Epithelial cell of prostate (primary cell): ENCODE data around the gene ATG9B.

ENCODE experiments used
- DNase-seq: peaks from one replicate; pipeline ENCODE4 v3.0.0-alpha.2; 2011; ENCODE audit warnings: low read depth, low spot score
- H3K27ac ChIP-seq: fragments of 450-650 bp; 2 replicates; pipeline ENCODE4 v1.5.1; 2017; ENCODE audit warnings: mild to moderate bottlenecking

ATG9B gene

DNA sequence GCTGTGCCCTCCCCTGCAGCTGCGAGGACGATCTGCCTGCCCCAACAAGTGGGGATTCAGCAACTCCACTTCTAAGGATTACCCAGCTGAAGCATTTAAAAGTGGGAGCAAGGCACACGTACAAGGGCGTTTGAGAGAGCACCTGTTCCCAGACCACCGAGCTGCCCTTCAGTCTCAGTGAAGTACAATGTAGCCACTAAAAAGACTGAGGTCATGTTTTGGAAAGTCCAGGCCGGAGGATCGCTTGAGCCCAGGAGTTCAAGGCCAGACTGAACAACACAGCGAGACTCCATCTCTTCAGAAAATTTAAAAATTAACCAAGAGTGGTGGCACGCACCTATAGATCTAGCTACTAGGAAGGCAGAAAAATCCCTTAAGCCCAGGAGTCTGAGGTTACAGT is 18.7 kb downstream of the ATG9B start:
- no peak for DNase-seq
- no peak overlapping the region for H3K27ac ChIP-seq

DNA sequence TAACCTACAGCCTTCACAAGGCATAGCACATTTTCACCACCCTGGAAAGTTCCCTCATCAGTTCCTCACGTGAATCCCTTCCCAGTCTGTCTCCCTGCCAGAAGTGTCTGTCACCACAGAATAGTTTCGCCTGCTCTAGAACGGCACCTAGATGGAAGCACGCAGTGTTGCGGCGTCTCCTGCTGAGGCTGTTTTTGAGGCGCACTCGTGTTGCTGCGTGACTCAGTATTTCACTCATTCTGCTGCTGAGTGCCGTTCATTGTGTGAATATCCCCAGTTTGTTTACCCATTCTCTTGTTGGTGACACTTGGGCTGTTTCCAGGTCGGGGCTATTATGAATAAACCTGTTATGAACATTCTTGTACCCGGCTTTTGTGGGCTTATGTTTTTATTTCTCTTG is 20.7 kb downstream of the ATG9B start:
- no peak overlapping the region for H3K27ac ChIP-seq
- no peak for DNase-seq

DNA sequence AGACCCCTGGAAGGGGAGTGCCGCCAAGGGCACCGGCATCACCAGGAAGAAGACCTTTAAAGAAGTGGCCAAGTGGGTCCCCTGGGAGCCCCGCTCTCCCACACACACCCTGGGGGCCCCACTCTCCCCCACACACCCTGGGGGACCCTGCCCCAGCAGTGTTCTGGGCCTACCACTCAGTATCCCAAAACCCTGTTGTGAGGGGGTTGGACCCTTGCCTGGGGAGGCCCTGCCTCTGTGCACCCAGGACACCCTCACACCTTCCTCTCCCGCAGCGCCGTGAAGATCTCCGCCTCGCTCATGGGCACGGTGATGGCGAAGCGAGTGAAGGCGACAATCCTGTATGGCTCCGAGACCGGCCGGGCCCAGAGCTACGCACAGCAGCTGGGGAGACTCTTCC is 22.7 kb downstream of the ATG9B start:
- no peak overlapping the region for H3K27ac ChIP-seq
- no peak for DNase-seq

DNA sequence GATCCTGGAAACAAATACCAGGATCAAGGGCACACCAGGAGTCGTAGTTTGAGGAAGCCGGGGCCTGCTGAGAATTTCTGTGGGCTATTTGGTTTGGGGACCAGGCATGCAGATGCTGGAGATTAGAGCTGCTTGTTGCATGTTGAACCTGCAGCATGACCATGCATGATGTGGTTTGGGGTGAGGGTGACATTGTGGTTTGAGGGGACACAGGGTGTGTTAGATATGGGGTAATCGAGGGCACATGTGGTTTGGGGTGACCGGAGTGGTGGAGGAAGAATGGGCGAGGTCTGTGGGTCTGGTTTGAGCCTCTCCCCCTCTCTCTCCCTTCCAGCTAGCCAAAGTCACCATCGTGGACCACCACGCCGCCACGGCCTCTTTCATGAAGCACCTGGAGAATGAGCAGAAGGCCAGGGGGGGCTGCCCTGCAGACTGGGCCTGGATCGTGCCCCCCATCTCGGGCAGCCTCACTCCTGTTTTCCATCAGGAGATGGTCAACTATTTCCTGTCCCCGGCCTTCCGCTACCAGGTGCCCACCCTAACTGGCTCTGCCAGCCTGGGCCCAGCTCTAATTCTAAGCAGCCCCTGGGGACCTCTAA is 23.3 kb downstream of the ATG9B start:
- no peak overlapping the region for H3K27ac ChIP-seq
- DNase-seq, result no peak

DNA sequence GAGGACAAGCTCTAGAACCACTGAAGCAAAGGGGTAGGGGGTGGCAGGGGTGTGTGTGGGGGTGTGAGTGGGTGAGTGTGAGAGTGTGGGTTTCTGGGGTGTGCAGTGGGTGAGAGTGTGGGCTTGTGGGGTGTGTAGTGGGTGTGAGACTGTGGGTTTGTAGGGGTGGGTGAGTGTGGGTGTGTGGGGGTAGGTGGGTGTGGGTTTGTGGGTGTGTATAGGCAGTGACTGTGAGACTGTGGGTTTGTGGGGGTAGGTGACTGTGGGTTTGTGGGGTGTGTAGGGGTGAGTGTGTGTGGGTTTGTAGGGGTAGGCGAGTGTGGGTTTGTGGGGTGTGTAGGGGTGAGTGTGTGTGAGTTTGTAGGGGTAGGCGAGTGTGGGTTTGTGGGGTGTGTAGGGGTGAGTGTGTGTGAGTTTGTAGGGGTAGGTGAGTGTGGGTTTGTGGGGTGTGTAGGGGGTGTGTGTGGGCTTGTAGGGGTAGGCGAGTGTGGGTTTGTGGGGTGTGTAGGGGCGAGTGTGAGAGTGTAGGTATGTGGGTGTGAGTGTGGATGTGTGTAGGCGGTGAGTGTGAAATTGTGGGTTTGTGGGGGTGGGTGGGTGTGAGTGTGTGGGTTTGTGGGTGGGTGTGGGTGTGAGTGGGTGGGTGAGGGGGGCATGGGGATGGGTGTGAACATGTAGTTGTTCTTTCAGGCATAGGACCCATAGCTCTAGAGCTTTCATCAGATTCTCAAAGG is 24.6 kb downstream of the ATG9B start:
- DNase-seq, result no peak
- no peak overlapping the region for H3K27ac ChIP-seq

DNA sequence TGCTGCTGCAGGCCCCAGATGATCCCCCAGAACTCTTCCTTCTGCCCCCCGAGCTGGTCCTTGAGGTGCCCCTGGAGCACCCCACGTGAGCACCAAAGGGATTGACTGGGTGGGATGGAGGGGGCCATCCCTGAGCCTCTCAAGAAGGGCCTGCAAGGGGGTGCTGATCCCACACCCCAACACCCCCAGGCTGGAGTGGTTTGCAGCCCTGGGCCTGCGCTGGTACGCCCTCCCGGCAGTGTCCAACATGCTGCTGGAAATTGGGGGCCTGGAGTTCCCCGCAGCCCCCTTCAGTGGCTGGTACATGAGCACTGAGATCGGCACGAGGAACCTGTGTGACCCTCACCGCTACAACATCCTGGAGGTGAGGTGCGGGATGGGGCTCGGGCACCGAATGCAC is 25.3 kb downstream of the ATG9B start:
- no peak overlapping the region for H3K27ac ChIP-seq

DNA sequence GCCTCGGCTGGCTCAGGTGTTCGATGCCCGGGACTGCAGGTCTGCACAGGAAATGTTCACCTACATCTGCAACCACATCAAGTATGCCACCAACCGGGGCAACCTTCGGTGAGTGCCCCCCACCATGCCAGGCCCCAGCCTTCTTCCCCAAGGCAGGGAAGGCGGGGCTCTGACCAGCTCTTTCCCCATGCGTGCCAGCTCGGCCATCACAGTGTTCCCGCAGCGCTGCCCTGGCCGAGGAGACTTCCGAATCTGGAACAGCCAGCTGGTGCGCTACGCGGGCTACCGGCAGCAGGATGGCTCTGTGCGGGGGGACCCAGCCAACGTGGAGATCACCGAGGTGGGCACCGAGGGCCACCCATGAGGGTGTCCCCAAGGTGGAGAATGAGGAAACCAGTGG is 26.0 kb downstream of the ATG9B start:
- H3K27ac ChIP-seq, result no peak overlapping the region
- no peak for DNase-seq

More for the DNA sequence above, 25.3 kb downstream of the ATG9B start:
- no peak for DNase-seq

DNA sequence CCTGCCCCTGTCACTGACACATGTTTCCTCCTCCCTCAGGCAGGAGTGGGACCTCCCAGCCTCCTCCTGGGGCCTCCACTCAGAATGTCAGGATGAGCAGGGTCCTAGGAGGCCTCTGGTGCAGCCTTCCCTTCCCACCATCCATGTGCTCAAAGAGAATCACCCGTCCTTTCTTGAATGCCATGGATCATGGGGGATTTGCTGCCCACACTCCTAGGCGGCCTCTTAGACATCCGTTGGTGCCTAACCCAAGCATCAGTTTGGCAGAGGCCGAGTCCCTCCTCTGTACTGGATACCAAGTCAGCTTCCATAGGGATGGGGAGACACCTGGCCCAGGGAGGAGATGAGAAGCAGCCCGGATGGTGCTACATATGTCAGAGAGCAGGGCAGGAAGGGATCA is 26.5 kb downstream of the ATG9B start:
- no peak for DNase-seq
- H3K27ac ChIP-seq, result no peak overlapping the region

DNA sequence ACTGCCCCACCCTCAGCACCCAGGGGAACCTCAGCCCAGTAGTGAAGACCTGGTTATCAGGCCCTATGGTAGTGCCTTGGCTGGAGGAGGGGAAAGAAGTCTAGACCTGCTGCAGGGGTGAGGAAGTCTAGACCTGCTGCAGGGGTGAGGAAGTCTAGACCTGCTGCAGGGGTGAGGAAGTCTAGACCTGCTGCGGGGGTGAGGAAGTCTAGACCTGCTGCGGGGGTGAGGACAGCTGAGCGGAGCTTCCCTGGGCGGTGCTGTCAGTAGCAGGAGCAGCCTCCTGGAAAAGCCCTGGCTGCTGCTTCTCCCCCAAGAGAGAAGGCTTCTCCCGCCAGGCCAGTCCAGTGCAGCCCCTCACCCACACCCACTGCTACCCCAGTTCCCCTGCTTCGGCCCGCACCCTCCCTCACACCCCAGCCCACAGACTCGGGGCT is 27.2 kb downstream of the ATG9B start:
- H3K27ac ChIP-seq, result no peak overlapping the region
- no peak for DNase-seq

DNA sequence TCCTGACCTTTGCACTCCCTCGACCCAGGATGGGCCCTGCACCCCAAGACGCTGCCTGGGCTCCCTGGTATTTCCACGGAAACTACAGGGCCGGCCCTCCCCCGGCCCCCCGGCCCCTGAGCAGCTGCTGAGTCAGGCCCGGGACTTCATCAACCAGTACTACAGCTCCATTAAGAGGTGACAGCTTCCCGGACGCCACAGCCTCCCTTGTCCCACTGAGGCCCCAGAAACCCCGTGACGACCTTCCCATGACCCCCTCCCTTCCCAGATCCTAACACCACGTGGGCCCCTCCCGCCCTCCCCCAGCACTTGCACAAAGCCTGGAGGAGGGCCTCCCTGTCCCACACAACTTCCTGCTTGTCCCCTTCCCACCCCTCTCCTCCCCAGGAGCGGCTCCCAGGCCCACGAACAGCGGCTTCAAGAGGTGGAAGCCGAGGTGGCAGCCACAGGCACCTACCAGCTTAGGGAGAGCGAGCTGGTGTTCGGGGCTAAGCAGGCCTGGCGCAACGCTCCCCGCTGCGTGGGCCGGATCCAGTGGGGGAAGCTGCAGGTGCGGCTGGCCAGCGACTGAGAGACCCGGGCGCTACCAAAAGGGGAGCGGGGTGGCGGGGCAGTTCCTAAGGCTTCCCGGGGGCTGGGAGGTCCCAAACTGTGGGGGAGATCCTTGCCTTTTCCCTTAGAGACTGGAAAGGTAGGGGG is 27.8 kb downstream of the ATG9B start:
- H3K27ac ChIP-seq, result no peak overlapping the region
- DNase-seq, result no peak

DNA sequence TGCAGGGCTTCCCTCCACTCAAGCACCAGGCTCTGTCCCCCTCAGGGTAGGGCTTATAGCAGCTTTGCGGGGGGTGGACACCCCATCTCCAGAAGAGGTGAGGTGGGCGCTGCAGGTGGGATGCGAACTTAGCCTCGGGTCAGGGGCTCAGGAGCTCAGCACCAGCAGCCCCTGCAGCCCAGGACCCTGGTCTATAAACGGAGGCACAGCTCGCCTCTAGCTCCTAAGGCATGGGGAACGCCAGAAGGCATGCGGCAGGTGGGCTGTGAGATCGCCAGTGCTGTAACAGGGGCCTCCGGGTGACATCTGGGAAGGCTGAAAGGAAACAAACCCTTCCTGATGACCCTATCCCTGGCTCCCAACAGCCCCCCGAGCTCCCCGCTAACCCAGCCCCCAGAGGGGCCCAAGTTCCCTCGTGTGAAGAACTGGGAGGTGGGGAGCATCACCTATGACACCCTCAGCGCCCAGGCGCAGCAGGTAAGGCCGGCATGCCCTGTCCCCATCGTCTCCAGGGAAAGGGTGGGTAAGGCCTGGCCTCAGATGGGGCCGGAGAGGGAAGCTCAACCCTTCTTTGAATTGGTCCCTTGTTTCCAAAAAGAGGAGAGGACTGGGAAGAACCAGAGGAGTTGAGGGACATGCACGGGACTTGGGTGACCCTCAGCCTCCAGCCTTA is 29.3 kb downstream of the ATG9B start:
- no peak overlapping the region for H3K27ac ChIP-seq
- no peak for DNase-seq

DNA sequence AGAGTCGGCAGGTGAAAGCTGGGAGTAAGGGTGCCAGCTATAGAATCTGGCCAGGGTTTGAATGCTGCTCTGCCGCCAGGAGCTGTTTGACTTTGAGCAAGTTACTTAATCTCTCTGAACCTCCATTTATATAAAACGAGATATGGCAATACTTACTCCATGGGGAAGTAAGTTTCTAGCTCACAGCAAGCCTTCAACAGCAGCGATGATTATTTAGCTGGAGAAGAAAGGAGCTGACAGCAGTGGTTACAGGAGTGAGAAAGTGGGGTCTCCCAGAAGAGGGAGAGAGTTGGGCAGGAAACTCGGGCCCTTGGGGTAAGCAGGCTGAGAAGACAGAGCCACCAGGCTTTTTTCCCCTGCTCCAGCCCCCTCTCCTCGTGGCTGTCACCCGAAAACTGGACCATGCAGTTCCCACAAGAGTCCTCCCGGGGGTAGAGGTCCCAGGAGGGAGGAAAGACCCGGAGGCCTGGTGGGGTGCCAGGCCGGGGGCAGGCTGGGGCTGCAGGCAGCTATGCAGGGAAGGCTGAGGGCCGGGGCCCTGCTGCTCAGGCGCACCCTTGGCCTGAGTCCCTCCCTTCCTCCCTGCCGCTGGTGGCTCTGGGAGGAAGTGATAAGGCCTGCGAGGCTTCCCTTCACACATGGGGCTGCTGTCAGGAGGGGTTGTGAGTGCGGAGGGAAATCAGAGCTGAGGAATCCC is 30.0 kb downstream of the ATG9B start:
- DNase-seq, result no peak
- H3K27ac ChIP-seq, result no peak overlapping the region

DNA sequence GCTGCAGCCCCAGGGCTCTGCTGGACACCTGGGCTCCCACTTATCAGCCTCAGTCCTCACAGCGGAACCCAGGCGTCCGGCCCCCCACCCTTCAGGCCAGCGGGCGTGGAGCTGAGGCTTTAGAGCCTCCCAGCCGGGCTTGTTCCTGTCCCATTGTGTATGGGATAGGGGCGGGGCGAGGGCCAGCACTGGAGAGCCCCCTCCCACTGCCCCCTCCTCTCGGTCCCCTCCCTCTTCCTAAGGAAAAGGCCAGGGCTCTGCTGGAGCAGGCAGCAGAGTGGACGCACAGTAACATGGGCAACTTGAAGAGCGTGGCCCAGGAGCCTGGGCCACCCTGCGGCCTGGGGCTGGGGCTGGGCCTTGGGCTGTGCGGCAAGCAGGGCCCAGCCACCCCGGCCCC is 30.8 kb downstream of the ATG9B start:
- no peak overlapping the region for H3K27ac ChIP-seq

DNA sequence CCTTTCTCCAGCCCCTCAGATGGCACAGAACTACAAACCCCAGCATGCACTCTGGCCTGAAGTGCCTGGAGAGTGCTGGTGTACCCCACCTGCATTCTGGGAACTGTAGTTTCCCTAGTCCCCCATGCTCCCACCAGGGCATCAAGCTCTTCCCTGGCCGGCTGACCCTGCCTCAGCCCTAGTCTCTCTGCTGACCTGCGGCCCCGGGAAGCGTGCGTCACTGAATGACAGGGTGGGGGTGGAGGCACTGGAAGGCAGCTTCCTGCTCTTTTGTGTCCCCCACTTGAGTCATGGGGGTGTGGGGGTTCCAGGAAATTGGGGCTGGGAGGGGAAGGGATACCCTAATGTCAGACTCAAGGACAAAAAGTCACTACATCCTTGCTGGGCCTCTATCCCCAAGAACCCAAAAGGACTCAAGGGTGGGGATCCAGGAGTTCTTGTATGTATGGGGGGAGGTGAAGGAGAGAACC is 31.4 kb downstream of the ATG9B start:
- H3K27ac ChIP-seq, result no peak overlapping the region
- DNase-seq, result no peak

More for the DNA sequence above, 30.8 kb downstream of the ATG9B start:
- no peak for DNase-seq

DNA sequence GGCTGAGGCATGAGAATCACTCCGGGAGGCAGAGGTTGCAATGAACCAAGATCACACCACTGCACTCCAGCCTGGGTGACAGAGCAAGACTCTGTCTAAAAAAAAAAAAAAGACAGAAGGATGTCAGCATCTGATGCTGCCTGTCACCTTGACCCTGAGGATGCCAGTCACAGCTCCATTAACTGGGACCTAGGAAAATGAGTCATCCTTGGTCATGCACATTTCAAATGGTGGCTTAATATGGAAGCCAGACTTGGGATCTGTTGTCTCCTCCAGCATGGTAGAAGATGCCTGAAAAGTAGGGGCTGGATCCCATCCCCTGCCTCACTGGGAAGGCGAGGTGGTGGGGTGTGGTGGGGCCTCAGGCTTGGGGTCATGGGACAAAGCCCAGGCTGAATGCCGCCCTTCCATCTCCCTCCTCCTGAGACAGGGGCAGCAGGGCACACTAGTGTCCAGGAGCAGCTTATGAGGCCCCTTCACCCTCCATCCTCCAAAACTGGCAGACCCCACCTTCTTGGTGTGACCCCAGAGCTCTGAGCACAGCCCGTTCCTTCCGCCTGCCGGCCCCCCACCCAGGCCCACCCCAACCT is 32.1 kb downstream of the ATG9B start:
- H3K27ac ChIP-seq, result no peak overlapping the region

DNA sequence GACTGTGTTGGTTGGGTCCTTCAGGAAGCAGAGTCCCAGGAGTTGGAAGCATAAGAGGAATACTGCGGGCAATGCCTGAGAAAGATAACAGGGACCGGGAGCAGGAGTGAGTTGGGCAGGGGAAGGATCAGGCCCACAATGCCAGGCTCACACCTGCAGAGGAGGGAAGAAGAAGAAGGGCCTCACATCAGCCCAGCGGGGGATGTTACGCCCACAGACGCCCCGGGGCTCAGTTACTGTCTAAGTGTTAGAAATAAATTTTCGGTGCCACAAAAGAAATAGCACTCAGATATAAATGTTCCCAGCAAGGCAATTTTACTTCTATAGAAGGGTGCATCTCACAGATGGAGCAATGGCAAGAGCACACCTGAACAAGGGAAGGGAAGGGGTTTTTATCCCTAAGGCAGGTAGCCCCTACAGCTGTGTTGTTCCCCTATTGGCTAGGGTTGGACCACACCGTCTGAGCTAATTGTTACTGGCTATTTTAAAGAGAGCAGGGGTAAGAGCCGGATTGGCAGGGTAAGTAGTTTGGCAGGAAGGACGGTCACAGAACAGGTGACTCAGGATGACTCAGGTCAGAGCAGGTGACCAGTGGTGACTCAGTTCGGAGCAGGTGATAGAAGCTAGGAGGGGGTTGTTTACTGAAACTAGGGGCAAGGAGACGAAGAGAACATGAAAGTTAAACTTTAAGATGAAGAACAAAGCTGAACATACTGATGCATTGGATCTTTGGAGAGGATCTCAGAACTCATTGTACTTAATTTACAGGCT is 33.7 kb downstream of the ATG9B start, which contains the start of gene NOS3:
Gene NOS3 (plus strand): TSS at position 602 of the 771 bp plus-strand sequence. CDS start 2,787 bp downstream, outside the sequence.
- DNase-seq, result no peak

More for the DNA sequence above, 32.1 kb downstream of the ATG9B start:
- no peak for DNase-seq

DNA sequence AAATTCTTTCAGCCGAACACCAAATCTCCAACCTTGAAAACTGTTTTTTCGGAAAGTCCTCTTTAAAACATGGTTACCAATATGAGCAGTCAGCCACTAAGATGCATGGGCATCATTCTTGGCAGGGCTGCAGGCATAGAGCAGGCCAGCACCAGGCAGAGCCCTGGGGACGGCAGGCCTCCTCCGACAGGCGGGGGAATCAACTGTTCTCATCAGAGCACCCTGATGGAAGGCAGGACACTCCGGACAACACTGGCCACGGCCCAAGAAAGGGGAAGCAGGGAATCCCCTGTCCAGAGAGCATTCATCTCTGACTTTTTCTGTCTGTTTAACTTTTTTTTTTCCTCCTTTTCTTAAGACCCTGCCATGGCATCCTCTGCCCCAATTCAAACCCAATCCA is 34.8 kb downstream of the ATG9B start:
- H3K27ac ChIP-seq, result no peak overlapping the region
- no peak for DNase-seq

More for the DNA sequence above, 33.7 kb downstream of the ATG9B start, which contains the start of gene NOS3:
- peak within 1 kb of the TSS; percentile 39 for H3K27ac ChIP-seq

DNA sequence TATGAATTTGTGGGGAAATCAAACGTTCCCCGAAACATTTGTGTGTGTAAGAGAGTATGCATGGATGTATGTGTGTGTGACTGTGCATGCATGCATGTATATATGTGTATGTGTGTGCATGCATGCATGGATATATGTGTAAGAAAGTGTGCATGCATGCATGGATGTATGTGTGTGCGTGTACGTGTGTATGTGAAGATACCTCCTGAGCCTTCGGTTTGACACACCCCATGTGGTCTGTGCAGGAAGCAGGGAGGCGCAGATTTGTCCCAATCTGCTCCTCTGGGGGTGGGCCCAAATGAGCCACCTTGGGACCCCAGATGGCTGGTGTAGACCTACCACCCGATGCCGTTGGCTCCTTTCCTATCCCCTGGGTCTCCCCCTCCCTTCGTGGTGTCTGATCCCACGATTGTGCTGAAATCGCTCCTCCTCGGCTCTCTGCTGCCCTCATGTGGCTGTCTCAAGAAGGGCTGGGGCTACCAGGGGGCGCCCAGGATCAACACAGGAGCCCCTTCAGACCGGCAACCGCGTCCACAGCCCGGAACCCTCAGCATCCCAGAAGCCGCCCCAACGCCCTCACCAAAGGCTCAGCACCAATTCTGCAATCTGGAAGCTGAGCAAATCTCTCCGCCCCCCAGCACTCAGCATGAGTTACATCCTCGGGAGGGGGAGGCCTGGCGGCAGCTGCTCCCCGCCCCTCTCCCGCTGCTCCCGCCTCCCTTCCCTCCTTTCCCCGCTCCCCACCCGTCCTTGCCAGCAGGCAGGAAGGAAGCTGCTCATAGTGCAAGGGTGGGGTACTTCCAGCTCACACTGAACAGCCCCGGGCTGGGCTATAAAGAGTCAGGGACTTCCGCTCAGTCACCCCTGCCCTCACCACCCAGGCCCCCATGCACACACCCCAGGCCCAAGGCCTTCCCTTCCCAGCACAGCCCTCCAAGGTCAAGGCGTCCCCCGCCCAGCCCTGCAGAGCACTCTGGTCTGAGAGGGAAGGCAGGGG is 35.8 kb downstream of the ATG9B start:
- no peak overlapping the region for H3K27ac ChIP-seq
- no peak for DNase-seq
